ENCODE data around the gene CDK5RAP1. TPM values are rescaled to one million over a fixed set of nuclear protein-coding genes. Genes with fewer than 3 reads are reported as not detected.

Gene CDK5RAP1
- polyA plus RNA-seq, 3 donors = 24.4 to 65.0 (median 25.5) TPM

GRCh38 chr20:33323236-33323635, 78.1 kb downstream of the CDK5RAP1 start:
- H3K4me3 Mint-ChIP-seq = no peak overlapping the region
- peaks cover 0 to 1% (median 0%) of the 10 kb centered on the region in 7 donors for H3K9me3 Mint-ChIP-seq
- no peak for TF ChIP-seq CTCF (IDR thresholded peaks at IDR 0.05)
- no peak overlapping the region for H3K4me2 ChIP-seq (replicated peaks; ENCODE audit: extremely low read depth, low read length, poor library complexity, severe bottlenecking)
- no peak overlapping the region for H3K9ac ChIP-seq (ENCODE audit: insufficient read depth, low read length, poor library complexity, severe bottlenecking)
- DNase-seq = no peak
- H3K4me1 Mint-ChIP-seq = no peaks in the 10 kb centered on the region
- H3K4me1 ChIP-seq (ENCODE audit: control insufficient read depth in 1 of 2, insufficient read depth in 2 of 2, low read length in 2 of 2) = no peaks in the 10 kb centered on the region
- H3K4me3 ChIP-seq (replicated peaks in 1 of 3; ENCODE audit: low read depth in 2 of 3, low read length in 3 of 3) = no peak overlapping the region
- H3K9me3 ChIP-seq (replicated peaks in 1 of 2; ENCODE audit: control insufficient read depth in 1 of 2, insufficient read depth in 1 of 2, low read length in 2 of 2) = no peaks in the 10 kb centered on the region
- peaks cover 0 to 6% (median 4%) of the 10 kb centered on the region in 3 donors for H3K27me3 Mint-ChIP-seq (ENCODE audit: low read depth in 3 of 3)
- no peaks in the 10 kb centered on the region for H3K36me3 ChIP-seq (replicated peaks in 1 of 2; ENCODE audit: control insufficient read depth in 1 of 2, insufficient read depth in 2 of 2, low read length in 2 of 2)
- intact Hi-C loops (cut with micrococcal nuclease) = no loop called here
- no peak overlapping the region for H3K27ac ChIP-seq (ENCODE audit: low read depth in 1 of 2, low read length in 2 of 2)
- H3K79me2 ChIP-seq (ENCODE audit: insufficient read depth, low read length) = no peaks in the 10 kb centered on the region
- H3K36me3 Mint-ChIP-seq = no peaks in the 10 kb centered on the region
- H2AFZ ChIP-seq (ENCODE audit: insufficient read depth, low read depth, low read length, poor library complexity, severe bottlenecking) = no peak overlapping the region
- 65% methylated on average over 7 of the region's 8 CpGs for WGBS (ENCODE audit: insufficient coverage)
- no peaks in the 10 kb centered on the region for H4K20me1 ChIP-seq (ENCODE audit: insufficient read depth, low read length)
- H3K27ac Mint-ChIP-seq = no peak overlapping the region
- no peaks in the 10 kb centered on the region for H3K27me3 ChIP-seq (ENCODE audit: control insufficient read depth in 2 of 2, insufficient read depth in 2 of 2, low read length in 2 of 2)

DNA sequence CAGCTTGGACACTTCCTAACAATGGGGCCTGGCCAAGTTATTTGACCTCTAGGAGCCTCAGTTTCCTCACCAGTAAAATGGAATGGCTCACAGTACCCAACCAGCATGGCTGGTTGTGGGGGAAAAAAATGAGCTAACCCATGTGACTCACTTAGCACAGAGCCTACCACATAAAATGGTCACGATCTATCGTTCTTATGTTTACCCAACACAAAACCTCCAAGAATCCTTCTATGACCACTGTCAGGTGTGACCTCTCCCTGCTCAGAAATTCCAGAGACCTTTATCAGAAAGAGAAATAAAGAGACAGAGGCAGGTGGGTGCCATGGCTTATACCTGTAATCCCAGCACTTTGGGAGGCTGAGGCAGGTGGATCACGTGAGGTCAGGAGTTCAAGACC, 78.9 kb downstream of the CDK5RAP1 start:
- Histone ChIP-seq H3K9ac (ENCODE audit: insufficient read depth, low read length, poor library complexity, severe bottlenecking) (no peak overlapping the region), H2AFZ (ENCODE audit: insufficient read depth, low read depth, low read length, poor library complexity, severe bottlenecking) (no peak overlapping the region), H3K4me3 (replicated peaks in 1 of 3; ENCODE audit: low read depth in 2 of 3, low read length in 3 of 3) (no peak overlapping the region), H3K4me1 (ENCODE audit: control insufficient read depth in 1 of 2, insufficient read depth in 2 of 2, low read length in 2 of 2) (no peaks in the 10 kb centered on the region), H3K27ac (ENCODE audit: low read depth in 1 of 2, low read length in 2 of 2) (no peak overlapping the region), H3K36me3 (replicated peaks in 1 of 2; ENCODE audit: control insufficient read depth in 1 of 2, insufficient read depth in 2 of 2, low read length in 2 of 2) (no peaks in the 10 kb centered on the region), H4K20me1 (ENCODE audit: insufficient read depth, low read length) (no peaks in the 10 kb centered on the region), H3K27me3 (ENCODE audit: control insufficient read depth in 2 of 2, insufficient read depth in 2 of 2, low read length in 2 of 2) (no peaks in the 10 kb centered on the region), H3K9me3 (replicated peaks in 1 of 2; ENCODE audit: control insufficient read depth in 1 of 2, insufficient read depth in 1 of 2, low read length in 2 of 2) (no peaks in the 10 kb centered on the region), H3K4me2 (replicated peaks; ENCODE audit: extremely low read depth, low read length, poor library complexity, severe bottlenecking) (no peak overlapping the region), H3K79me2 (ENCODE audit: insufficient read depth, low read length) (no peaks in the 10 kb centered on the region)
- TF ChIP-seq CTCF (IDR thresholded peaks at IDR 0.05) = no peak
- no peak overlapping the region for H3K27ac Mint-ChIP-seq
- no peaks in the 10 kb centered on the region for H3K36me3 Mint-ChIP-seq
- peaks cover 0 to 6% (median 4%) of the 10 kb centered on the region in 3 donors for H3K27me3 Mint-ChIP-seq (ENCODE audit: low read depth in 3 of 3)
- H3K4me1 Mint-ChIP-seq = no peaks in the 10 kb centered on the region
- intact Hi-C loops (cut with micrococcal nuclease) = no loop called here
- peaks cover 0 to 1% (median 0%) of the 10 kb centered on the region in 7 donors for H3K9me3 Mint-ChIP-seq
- no peak for DNase-seq
- no CpG with 5 or more reads among the region's 3 CpGs for WGBS (ENCODE audit: insufficient coverage)
- no peak overlapping the region for H3K4me3 Mint-ChIP-seq
